GM18870 (cell line): ENCODE data around the gene ELOVL1.

ENCODE experiments used
- ATAC-seq: cut with Tn5 transposase; IDR thresholded peaks from one replicate; pipeline ENCODE4 v1.9.1; 2021; ENCODE audit warnings: moderate library complexity; ENCODE audit not compliant: unreplicated experiment

The ELOVL1 gene

GRCh38 chr1:43331688-43332087 lies 36.1 kb downstream of the ELOVL1 start:
- ATAC-seq: no peak

GRCh38 chr1:43329995-43330751 lies 37.6 kb downstream of the ELOVL1 start:
- no peak for ATAC-seq

- no peak for ATAC-seq
Measured at GRCh38 chr1:43327549-43328292, 40.1 kb downstream of the ELOVL1 start.

GRCh38 chr1:43325381-43325780 lies 42.4 kb downstream of the ELOVL1 start:
- no peak for ATAC-seq

- no peak for ATAC-seq
Measured at GRCh38 chr1:43324810-43325209, 43.0 kb downstream of the ELOVL1 start.

- ATAC-seq: no peak
Measured at GRCh38 chr1:43322506-43322905, 45.3 kb downstream of the ELOVL1 start.

GRCh38 chr1:43321331-43321891 lies 46.4 kb downstream of the ELOVL1 start:
- no peak for ATAC-seq

GRCh38 chr1:43319766-43320165 lies 48.0 kb downstream of the ELOVL1 start:
- no peak for ATAC-seq

GRCh38 chr1:43319288-43319687 lies 48.5 kb downstream of the ELOVL1 start:
- ATAC-seq: no peak

GRCh38 chr1:43318831-43319230 lies 49.0 kb downstream of the ELOVL1 start:
- no peak for ATAC-seq

- ATAC-seq: no peak
Measured at GRCh38 chr1:43317817-43318471, 49.9 kb downstream of the ELOVL1 start.

- no peak for ATAC-seq
Measured at GRCh38 chr1:43316738-43317520, 50.9 kb downstream of the ELOVL1 start.

GRCh38 chr1:43315963-43316737 lies 51.7 kb downstream of the ELOVL1 start:
- ATAC-seq: no peak

GRCh38 chr1:43315481-43315880 lies 52.3 kb downstream of the ELOVL1 start:
- no peak for ATAC-seq

- no peak for ATAC-seq
Measured at GRCh38 chr1:43314233-43314632, 53.6 kb downstream of the ELOVL1 start.

GRCh38 chr1:43313771-43314170 lies 54.0 kb downstream of the ELOVL1 start:
- ATAC-seq: no peak
